ENCODE results near the gene CACNA2D1. TPM values are rescaled to one million over a fixed set of nuclear protein-coding genes. Genes with fewer than 3 reads are reported as not detected.
A peak's percentile ranks its signal among the peaks of the same experiment; 100 is the strongest.

Gene CACNA2D1
- polyA plus RNA-seq, 1 experiment = 6.0 TPM

DNA sequence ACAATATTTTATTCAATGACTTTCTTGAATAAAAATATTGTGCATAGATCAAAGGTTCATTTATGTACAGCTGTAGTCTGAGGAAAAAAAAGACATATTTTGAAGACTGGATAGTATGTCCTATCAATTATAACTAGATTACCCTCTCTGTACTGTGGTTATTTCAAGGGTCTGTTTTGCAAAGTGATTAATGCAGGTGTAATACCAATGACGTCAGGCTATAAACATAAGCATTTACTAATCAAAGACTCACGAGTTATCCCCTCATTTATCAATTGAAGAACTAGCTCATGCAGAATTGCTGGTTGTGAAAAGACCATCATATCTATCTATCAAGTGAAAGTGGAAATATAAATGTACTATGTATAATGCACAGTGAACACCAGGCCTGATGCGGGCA is 460.2 kb downstream of the CACNA2D1 start:
- ChIA-PET CTCF (interaction anchor here (1.3 kb wide), 1 partner anchor 483 kb away, joined by 3 read pairs; no protein-coding TSS in a partner anchor), POLR2A (no interaction called here)
- no peak overlapping the region for H3K4me3 ChIP-seq (ENCODE audit: low read depth, low read length)
- TF ChIP-seq, protein P1, sequence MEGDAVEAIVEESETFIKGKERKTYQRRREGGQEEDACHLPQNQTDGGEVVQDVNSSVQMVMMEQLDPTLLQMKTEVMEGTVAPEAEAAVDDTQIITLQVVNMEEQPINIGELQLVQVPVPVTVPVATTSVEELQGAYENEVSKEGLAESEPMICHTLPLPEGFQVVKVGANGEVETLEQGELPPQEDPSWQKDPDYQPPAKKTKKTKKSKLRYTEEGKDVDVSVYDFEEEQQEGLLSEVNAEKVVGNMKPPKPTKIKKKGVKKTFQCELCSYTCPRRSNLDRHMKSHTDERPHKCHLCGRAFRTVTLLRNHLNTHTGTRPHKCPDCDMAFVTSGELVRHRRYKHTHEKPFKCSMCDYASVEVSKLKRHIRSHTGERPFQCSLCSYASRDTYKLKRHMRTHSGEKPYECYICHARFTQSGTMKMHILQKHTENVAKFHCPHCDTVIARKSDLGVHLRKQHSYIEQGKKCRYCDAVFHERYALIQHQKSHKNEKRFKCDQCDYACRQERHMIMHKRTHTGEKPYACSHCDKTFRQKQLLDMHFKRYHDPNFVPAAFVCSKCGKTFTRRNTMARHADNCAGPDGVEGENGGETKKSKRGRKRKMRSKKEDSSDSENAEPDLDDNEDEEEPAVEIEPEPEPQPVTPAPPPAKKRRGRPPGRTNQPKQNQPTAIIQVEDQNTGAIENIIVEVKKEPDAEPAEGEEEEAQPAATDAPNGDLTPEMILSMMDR (IDR thresholded peaks at IDR 0.05; ENCODE audit: insufficient read depth, low read depth, low read length) = no peak
- DNase-seq (ENCODE audit: low read depth) = no peak
- no peaks in the 10 kb centered on the region for H3K36me3 ChIP-seq (ENCODE audit: control insufficient read depth, insufficient read depth, low read length)
- H3K27me3 ChIP-seq (ENCODE audit: control insufficient read depth, insufficient read depth, low read length) = no peaks in the 10 kb centered on the region

- no peak for DNase-seq (ENCODE audit: low read depth)
- Histone ChIP-seq H3K4me3 (ENCODE audit: low read depth, low read length) (no peak overlapping the region), H3K36me3 (ENCODE audit: control insufficient read depth, insufficient read depth, low read length) (no peaks in the 10 kb centered on the region), H3K27me3 (ENCODE audit: control insufficient read depth, insufficient read depth, low read length) (no peaks in the 10 kb centered on the region)
- POLR2A ChIA-PET = no interaction called here
- TF ChIP-seq, protein P1 (IDR thresholded peaks at IDR 0.05; ENCODE audit: insufficient read depth, low read depth, low read length) = no peak
- CTCF ChIA-PET = no interaction called here
These were observed 470.5 kb downstream of the CACNA2D1 start for GRCh38 chr7:81973117-81973516.

- TF ChIP-seq, protein P1 (IDR thresholded peaks at IDR 0.05; ENCODE audit: insufficient read depth, low read depth, low read length) = no peak
- Histone ChIP-seq H3K36me3 (ENCODE audit: control insufficient read depth, insufficient read depth, low read length) (no peaks in the 10 kb centered on the region), H3K27me3 (ENCODE audit: control insufficient read depth, insufficient read depth, low read length) (no peaks in the 10 kb centered on the region), H3K4me3 (ENCODE audit: low read depth, low read length) (no peak overlapping the region)
- ChIA-PET CTCF (no interaction called here), POLR2A (no interaction called here)
- no peak for DNase-seq (ENCODE audit: low read depth)
These were observed 483.6 kb downstream of the CACNA2D1 start for GRCh38 chr7:81960026-81960425.

DNA sequence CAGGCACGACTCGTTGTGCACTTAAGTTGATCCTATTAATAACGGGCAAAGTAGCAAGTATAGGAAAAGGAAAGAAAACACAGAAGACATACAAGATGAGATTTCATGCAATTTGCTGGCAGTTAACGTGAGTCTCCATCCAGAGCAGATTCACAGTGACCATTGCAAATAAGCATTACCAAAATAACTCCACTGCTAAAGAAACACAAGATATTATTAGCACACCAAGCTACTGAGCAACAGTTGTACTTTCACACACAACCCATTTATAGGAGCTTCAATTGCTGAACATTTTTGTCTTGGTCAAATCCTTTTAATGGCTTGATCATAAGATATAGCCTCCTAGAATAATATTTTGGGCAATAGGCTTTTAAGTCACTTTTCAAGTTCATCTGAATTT is 486.1 kb downstream of the CACNA2D1 start:
- CTCF ChIA-PET = interaction anchor here (1.0 kb wide), 1 partner anchor 457 kb away, joined by 7 read pairs; no protein-coding TSS in a partner anchor
- no peaks in the 10 kb centered on the region for H3K27me3 ChIP-seq (ENCODE audit: control insufficient read depth, insufficient read depth, low read length)
- H3K36me3 ChIP-seq (ENCODE audit: control insufficient read depth, insufficient read depth, low read length) = no peaks in the 10 kb centered on the region
- TF ChIP-seq, protein P1 (IDR thresholded peaks at IDR 0.05; ENCODE audit: insufficient read depth, low read depth, low read length) = no peak
- no peak for DNase-seq (ENCODE audit: low read depth)
- POLR2A ChIA-PET = no interaction called here
- H3K4me3 ChIP-seq (ENCODE audit: low read depth, low read length) = no peak overlapping the region

DNA sequence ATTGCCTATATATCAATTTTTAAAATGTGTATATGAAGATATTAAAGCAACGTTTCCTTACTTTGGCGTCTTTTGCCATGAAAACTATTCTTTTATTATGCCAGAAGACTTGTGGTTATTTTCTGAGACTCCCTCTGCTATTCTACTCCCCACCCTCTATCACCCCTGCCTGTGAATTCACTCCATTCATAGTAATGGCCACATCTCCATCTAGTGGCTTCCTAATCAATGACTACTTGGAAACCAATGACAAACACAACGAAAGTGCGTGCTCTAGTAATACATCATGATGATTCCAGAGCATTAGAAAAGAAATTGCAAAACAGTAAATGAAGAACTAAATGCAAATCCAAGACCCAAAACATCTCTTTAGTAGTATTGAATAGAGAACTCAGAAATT is 487.1 kb downstream of the CACNA2D1 start:
- POLR2A ChIA-PET = no interaction called here
- Histone ChIP-seq H3K36me3 (ENCODE audit: control insufficient read depth, insufficient read depth, low read length) (no peaks in the 10 kb centered on the region), H3K27me3 (ENCODE audit: control insufficient read depth, insufficient read depth, low read length) (no peaks in the 10 kb centered on the region), H3K4me3 (ENCODE audit: low read depth, low read length) (no peak overlapping the region)
- TF ChIP-seq, protein P1 (IDR thresholded peaks at IDR 0.05; ENCODE audit: insufficient read depth, low read depth, low read length) = peak; percentile 49
- no peak for DNase-seq (ENCODE audit: low read depth)
- CTCF ChIA-PET = interaction anchor here (0.9 to 1.1 kb wide), 4 partner anchors 12 to 458 kb away, joined by 3 to 10 read pairs (median 5); no protein-coding TSS in a partner anchor
